SU-DHL-6 (cell line): Measurements from ENCODE around the gene YARS1.

ENCODE experiments used
- H2AFZ ChIP-seq: fragments of 200-600 bp; sonication (generic); 2 replicates; pipeline ENCODE4 v1.6.1; 2014; ENCODE audit warnings: low read depth, mild to moderate bottlenecking, moderate library complexity, mixed read lengths, antibody characterized with exemption, low read length; ENCODE audit not compliant: severe bottlenecking
- H3F3A ChIP-seq: fragments of 200-600 bp; shearing (Covaris generic); 2 replicates; pipeline ENCODE4 v1.6.0; 2016; ENCODE audit warnings: antibody characterized with exemption, mild to moderate bottlenecking; ENCODE audit not compliant: insufficient read depth
- H3K27ac ChIP-seq: fragments of 200-600 bp; sonication (generic); 2 replicates; pipeline ENCODE4 v1.5.1; 2016; ENCODE audit warnings: low read depth, mild to moderate bottlenecking, low read length, moderate library complexity, mixed read lengths
- H3K27me3 ChIP-seq: fragments of 200-600 bp; sonication (generic), shearing (Covaris generic); 2 replicates; pipeline ENCODE4 v1.6.0; 2014; ENCODE audit warnings: mild to moderate bottlenecking, low read length
- H3K36me3 ChIP-seq: fragments of 200-600 bp; sonication (generic); 2 replicates; pipeline ENCODE4 v1.6.1; 2014; ENCODE audit warnings: mild to moderate bottlenecking, low read length, mixed read lengths
- H3K4me2 ChIP-seq: fragments of 300-600, 200-600 bp; shearing (Covaris generic), sonication (generic); 2 replicates; pipeline ENCODE4 v1.6.0; 2014; ENCODE audit warnings: low read length, low read depth, mild to moderate bottlenecking; ENCODE audit not compliant: poor library complexity, severe bottlenecking
- H3K4me3 ChIP-seq: fragments of 200-600 bp; sonication (generic); 2 replicates; pipeline ENCODE4 v1.5.1; 2014; ENCODE audit warnings: antibody characterized with exemption, low read length, mild to moderate bottlenecking, mixed read lengths; ENCODE audit not compliant: insufficient read depth, poor library complexity, severe bottlenecking
- H3K79me2 ChIP-seq: fragments of 200-600 bp; sonication (generic); 2 replicates; pipeline ENCODE4 v1.6.1; 2014; ENCODE audit warnings: mild to moderate bottlenecking, low read length, moderate library complexity; ENCODE audit not compliant: insufficient read depth
- H3K9ac ChIP-seq: fragments of 200-600 bp; sonication (generic); 2 replicates; pipeline ENCODE4 v1.7.0; 2014; ENCODE audit warnings: mild to moderate bottlenecking, low read length
- H3K9me2 ChIP-seq: fragments of 200-600 bp; sonication (generic); replicated peaks from 2 replicates; pipeline ENCODE4 v1.6.1; 2014; ENCODE audit warnings: low read length; ENCODE audit not compliant: insufficient read depth
- H3K9me3 ChIP-seq: fragments of 200-600 bp; sonication (generic); 2 replicates; pipeline ENCODE4 v1.6.1; 2014; ENCODE audit warnings: low read length, mixed read lengths; ENCODE audit not compliant: insufficient read depth
- H4K20me1 ChIP-seq: fragments of 200-600 bp; sonication (generic); 2 replicates; pipeline ENCODE4 v1.6.1; 2014; ENCODE audit warnings: low read depth, mild to moderate bottlenecking, antibody characterized with exemption, low read length, moderate library complexity, mixed read lengths
- EZH2phosphoT487 ChIP-seq: fragments of 200-600 bp; sonication (generic), shearing (Covaris generic); conservative IDR thresholded peaks from 2 replicates; pipeline ENCODE4 v1.6.1; 2018; ENCODE audit warnings: mild to moderate bottlenecking, antibody characterized with exemption, low read length, moderate library complexity, mixed read lengths
- TF ChIP-seq, protein P1 (sequence below): fragments of 200-600 bp; sonication (generic); IDR thresholded peaks from one replicate; pipeline ENCODE4 v1.5.1; 2017; ENCODE audit warnings: antibody characterized with exemption, mild to moderate bottlenecking, low read length, moderate library complexity; ENCODE audit not compliant: insufficient read depth, poor library complexity, severe bottlenecking

The YARS1 gene

DNA sequence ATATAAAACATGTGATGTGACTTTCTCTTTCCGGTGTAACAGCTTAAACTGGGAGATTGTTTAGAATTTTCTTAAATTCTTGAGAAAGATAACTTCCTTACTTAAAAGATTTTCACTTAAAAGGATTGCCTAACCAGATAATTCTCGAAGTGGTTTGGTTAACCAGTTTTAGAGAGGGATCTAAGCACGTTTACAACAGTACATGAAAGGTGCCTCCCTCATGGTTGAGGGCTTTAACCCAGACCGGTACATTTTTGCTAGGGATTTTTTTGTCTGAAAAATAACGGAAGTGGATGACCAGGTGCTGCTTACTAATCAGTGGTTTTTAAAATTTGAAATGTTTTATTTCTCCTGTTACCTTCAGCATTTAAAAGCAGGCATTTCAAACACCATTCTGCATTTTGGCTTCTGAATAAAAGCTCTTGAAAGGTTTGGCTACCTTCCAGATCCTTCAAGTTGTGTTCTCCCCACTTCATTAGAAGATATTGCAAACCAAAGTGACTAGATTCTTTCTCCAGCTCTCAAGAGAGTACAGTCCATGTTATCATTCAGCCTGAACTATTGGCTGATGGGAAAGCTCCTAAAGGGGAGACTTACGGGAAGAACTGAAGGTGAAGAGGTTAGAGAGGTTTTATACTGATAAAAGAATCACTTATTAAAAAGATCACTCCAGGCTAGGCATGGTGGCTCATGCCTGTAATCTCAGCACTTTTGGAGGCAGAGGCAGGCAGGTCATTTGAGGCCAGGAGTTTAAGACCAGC is 13.1 kb upstream of the YARS1 start:
- Histone ChIP-seq H3K27ac (no peak overlapping the region), H3K4me3 (no peak overlapping the region), H2AFZ (no peak overlapping the region), H3K27me3 (no peaks in the 10 kb centered on the region), H3K9me2 (no peaks in the 10 kb centered on the region), H3K9ac (no peak overlapping the region), H3F3A (no peaks in the 10 kb centered on the region), H3K36me3 (peaks cover 50% of the 10 kb centered on the region), H3K4me2 (no peak overlapping the region), H3K9me3 (no peaks in the 10 kb centered on the region), H3K79me2 (no peaks in the 10 kb centered on the region), H4K20me1 (no peaks in the 10 kb centered on the region)
- TF ChIP-seq EZH2phosphoT487: no peak
- TF ChIP-seq, protein P1, sequence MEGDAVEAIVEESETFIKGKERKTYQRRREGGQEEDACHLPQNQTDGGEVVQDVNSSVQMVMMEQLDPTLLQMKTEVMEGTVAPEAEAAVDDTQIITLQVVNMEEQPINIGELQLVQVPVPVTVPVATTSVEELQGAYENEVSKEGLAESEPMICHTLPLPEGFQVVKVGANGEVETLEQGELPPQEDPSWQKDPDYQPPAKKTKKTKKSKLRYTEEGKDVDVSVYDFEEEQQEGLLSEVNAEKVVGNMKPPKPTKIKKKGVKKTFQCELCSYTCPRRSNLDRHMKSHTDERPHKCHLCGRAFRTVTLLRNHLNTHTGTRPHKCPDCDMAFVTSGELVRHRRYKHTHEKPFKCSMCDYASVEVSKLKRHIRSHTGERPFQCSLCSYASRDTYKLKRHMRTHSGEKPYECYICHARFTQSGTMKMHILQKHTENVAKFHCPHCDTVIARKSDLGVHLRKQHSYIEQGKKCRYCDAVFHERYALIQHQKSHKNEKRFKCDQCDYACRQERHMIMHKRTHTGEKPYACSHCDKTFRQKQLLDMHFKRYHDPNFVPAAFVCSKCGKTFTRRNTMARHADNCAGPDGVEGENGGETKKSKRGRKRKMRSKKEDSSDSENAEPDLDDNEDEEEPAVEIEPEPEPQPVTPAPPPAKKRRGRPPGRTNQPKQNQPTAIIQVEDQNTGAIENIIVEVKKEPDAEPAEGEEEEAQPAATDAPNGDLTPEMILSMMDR: no peak

DNA sequence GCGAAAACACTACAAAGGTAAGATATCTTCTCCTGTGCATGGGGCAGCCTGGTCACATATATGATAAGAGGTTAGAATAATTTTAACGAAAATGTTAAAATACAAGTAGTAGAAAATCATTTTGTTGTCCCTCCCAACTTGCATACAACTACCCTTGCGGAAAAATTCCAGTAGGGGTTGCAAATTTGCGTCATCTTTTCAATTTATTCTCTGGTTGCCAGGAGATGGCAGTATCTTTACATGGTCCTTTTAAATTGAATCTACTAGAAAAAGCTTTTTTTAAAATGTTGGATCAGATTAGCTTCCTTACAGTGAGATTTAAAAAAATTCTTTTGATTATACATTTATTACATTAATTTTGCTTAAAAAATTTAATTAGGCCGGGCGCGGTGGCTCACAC is 11.2 kb upstream of the YARS1 start:
- H3K4me3 ChIP-seq: no peak overlapping the region
- H3K9ac ChIP-seq: no peak overlapping the region
- no peak overlapping the region for H3K4me2 ChIP-seq
- no peaks in the 10 kb centered on the region for H4K20me1 ChIP-seq
- no peaks in the 10 kb centered on the region for H3K79me2 ChIP-seq
- TF ChIP-seq, protein P1: no peak
- no peak for TF ChIP-seq EZH2phosphoT487
- H3K9me3 ChIP-seq: no peaks in the 10 kb centered on the region
- H3K27ac ChIP-seq: no peak overlapping the region
- H3K27me3 ChIP-seq: no peaks in the 10 kb centered on the region
- no peaks in the 10 kb centered on the region for H3K9me2 ChIP-seq
- H2AFZ ChIP-seq: no peak overlapping the region
- H3K36me3 ChIP-seq: peaks cover 46% of the 10 kb centered on the region
- no peaks in the 10 kb centered on the region for H3F3A ChIP-seq

DNA sequence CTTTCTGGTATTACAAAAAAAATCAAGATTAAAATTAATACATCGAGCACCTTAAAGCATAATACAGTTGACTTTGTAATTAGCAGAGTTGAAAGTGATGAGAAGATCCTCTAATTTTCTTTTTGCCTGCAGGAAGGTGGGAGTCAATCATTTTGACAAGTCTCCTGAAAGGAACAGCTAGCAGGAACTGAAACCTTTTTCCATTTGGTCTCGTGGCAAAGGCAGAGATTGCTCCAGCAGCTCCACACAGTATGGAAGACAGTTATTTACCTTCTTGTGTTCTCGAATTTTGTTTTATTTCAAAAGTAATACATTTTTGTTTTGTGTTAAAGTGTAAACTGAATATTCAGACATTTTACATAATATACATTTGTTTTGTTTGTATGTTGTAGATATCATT is 8.0 kb upstream of the YARS1 start:
- Histone ChIP-seq H3K9me2 (no peaks in the 10 kb centered on the region), H2AFZ (no peak overlapping the region), H3K9me3 (no peaks in the 10 kb centered on the region), H3K79me2 (peaks cover 6% of the 10 kb centered on the region; the same call in 1 of the 2 replicates), H3K27me3 (no peaks in the 10 kb centered on the region), H3K4me3 (no peak overlapping the region), H3K9ac (no peak overlapping the region), H3F3A (no peaks in the 10 kb centered on the region; the same call in 1 of the 2 replicates), H4K20me1 (no peaks in the 10 kb centered on the region), H3K27ac (no peak overlapping the region), H3K4me2 (no peak overlapping the region), H3K36me3 (peaks cover 29% of the 10 kb centered on the region)
- no peak for TF ChIP-seq EZH2phosphoT487
- TF ChIP-seq, protein P1: no peak
